GM12872 (cell line): ENCODE data around the gene SLC5A3.

Source experiments
- CTCF ChIP-seq: IDR thresholded peaks from 3 replicates; pipeline ENCODE4 v1.5.1; 2011; ENCODE audit warnings: low read depth, mild to moderate bottlenecking, low read length, moderate library complexity; ENCODE audit not compliant: insufficient read depth

SLC5A3 gene

GRCh38 chr21:34034369-34035014 lies 38.9 kb upstream of the SLC5A3 start:
- TF ChIP-seq CTCF: no peak

DNA sequence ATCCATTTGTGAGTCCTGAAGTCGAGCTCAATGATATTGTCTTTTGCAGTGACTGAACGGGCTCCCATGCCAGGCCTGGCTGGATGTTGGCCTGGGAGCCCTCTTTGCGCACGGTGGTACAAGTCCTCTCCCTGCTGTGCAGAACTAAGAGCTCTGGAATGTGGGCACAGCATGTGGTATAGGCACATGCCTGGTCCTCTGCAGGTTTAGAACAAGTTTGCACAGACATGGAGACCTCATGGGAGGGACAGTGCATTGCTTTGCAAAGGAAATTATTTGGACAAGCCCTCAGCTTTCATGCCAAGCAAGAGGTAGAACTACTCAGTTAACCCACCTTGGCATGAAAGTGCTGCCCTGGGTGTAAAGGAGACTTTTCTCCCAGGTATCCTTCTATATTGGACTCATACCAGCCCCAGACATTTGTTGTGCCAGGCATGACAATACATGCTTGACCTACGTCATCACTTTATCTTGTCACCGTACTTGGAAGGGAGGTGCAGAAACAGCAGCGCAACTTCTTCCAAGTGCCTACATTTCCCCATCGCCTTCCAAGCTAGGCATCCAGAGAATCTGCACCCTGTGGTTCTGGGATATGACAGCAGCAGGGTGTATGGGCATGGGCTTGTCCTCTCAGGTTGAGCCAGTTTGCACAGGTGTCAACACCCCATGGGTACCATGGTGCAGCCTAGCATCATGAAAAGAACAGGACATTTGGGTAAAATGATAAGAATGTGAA lies 37.6 kb upstream of the SLC5A3 start:
- no peak for TF ChIP-seq CTCF

DNA sequence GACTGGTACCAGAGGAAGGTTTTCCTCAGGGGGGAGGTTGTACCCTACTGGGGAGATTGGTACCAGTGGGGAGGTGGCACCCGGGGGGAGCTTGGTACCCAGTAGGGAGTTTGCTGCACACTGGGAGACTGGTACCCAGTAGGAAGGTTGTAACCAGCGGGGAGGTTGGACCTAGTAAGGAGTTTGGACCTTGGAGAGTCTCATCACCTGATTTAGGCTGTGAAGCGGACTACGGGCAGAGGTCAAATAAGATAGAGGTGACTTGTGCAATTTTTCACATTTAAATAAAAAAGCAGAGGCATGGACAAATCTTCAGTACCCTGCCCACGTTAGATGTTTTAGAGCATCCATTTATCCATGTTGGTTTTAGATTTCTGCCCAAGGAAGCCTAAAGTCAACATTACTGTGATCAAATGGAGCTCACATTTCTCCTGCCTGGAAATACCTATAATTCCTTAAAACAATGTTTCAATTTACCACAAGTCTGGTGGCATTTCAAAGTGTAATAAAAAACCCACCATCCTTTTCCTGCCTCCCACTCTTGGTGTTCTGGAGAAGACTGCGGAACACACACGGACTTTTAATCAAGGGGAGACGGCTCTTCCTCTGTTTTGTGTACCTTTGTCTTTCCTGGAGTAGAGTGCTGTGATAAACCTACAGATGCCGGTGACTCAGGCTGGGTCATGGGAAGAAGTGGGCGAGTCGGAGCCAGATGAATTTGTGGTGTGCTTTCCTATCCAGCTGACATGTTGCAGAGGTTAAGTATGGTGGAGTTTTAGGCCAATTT lies 36.2 kb upstream of the SLC5A3 start:
- no peak for TF ChIP-seq CTCF

GRCh38 chr21:34039678-34040382 lies 33.5 kb upstream of the SLC5A3 start:
- TF ChIP-seq CTCF: no peak

DNA sequence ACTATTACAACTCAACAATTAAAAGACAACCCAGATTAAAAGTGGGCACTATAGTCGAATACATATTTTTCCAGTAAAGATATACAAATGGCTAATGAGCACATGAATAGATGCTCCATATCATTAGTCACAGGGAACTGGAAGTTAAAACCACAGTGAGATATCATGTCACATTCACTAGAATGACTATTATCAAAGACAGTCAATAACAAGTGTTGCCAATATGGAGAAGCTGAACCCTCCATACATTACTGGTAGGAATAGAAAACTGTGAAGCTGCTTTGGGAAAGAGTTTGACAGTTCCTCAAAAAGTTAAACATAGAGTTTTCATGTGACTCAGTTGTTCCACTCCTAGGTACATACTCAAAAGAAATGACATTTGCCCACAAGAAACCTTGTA lies 30.6 kb upstream of the SLC5A3 start:
- TF ChIP-seq CTCF: no peak

- no peak for TF ChIP-seq CTCF
Measured at GRCh38 chr21:34043333-34043732, 30.0 kb upstream of the SLC5A3 start.

DNA sequence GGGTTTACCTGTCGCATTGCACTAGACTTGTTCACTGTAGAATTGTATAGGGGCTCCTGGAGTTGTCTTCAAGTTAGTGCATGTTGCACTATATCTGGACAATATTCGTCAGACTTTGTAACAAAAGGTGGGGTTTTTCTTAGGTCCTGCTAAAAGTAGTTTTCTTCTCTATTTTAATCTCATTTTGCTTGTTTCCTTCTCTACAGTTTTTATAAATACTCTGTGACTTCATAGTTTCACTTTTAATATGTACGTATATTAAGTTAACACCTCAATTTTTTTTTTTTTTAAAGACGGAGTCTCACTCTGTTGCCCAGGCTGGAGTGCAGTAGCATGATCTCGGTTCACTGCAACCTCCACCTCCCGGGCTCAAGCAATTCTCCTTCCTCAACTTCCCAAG lies 26.5 kb upstream of the SLC5A3 start:
- no peak for TF ChIP-seq CTCF
